Epithelial cell of esophagus (primary cell): ENCODE data around the gene ZC3H12A.
"Not testable (repeated sequence)": the region's sequence is repeated elsewhere in the genome, so short reads cannot be mapped to it uniquely, and the experiment has no call there.

Experiments
- DNase-seq: peaks from one replicate; pipeline ENCODE4 v3.0.0; 2010; ENCODE audit warnings: low read depth
- H3K4me3 ChIP-seq: 2 replicates; pipeline ENCODE4 v1.5.1; 2011; ENCODE audit warnings: mild to moderate bottlenecking, low read length, control low read depth
- TF ChIP-seq, protein P1 (sequence below): IDR thresholded peaks from 2 replicates; pipeline ENCODE4 v1.5.1; 2011; ENCODE audit warnings: low read depth, mild to moderate bottlenecking, low read length, control low read depth, inconsistent platforms; ENCODE audit not compliant: insufficient read depth; ENCODE audit errors: missing control alignments

The ZC3H12A gene

DNA sequence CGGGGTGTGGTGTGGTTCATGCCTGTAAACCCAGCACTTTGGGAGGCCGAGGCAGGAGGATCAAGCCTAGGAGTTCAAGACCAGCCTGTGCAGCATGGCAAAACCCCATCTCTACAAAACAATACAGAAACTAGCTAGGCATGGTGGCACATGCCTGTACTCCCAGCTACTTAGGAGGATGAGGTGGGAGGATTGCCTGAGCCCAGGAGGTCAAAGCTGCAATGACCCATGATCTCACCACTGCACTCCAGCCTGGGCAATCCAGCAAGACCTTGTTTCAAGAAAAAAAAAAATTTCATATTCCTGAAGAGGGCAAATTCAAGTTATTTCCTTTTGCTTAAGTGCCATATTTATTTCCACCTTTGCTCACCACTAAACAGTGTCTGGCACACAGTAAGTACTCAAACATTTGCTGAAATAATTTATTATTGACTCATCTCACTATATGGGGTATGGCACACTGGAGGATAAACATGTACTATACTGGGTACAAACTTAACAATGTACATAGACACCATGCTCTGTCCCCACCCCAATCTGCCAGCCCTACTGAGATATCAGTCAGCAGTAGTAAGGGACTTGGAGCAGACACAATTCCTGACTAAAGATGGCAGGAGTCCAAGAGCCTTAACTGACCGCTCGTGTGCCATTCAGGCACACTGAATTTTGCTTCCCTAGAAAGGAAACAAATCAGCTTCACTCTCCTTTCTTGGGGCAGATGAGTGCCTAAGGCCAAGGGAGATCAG, 24.7 kb downstream of the ZC3H12A start:
- TF ChIP-seq, protein P1, sequence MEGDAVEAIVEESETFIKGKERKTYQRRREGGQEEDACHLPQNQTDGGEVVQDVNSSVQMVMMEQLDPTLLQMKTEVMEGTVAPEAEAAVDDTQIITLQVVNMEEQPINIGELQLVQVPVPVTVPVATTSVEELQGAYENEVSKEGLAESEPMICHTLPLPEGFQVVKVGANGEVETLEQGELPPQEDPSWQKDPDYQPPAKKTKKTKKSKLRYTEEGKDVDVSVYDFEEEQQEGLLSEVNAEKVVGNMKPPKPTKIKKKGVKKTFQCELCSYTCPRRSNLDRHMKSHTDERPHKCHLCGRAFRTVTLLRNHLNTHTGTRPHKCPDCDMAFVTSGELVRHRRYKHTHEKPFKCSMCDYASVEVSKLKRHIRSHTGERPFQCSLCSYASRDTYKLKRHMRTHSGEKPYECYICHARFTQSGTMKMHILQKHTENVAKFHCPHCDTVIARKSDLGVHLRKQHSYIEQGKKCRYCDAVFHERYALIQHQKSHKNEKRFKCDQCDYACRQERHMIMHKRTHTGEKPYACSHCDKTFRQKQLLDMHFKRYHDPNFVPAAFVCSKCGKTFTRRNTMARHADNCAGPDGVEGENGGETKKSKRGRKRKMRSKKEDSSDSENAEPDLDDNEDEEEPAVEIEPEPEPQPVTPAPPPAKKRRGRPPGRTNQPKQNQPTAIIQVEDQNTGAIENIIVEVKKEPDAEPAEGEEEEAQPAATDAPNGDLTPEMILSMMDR: no peak
- peak; percentile 43 for DNase-seq

DNA sequence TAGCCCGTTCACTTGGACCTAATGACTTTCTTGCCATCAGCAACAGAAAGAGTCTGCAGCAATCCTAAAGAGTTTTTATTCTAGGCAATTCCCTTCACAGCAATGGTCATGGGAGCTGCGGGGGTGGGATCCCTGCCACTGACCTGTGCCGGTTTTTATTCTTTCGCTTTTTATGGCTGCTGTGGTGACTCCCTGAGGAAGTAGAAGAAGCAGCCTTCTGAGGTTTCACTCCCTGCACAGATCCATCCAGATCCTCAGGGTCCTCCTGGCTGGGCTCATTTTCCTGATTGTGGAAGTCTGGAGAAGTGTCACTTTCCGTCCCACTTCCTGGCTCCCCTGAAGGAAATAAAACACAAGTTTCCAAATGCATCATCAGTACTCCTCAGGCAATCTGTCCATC, 27.3 kb downstream of the ZC3H12A start:
- DNase-seq: no peak
- TF ChIP-seq, protein P1: no peak
- no peak overlapping the region for H3K4me3 ChIP-seq

More for the DNA sequence above, 24.7 kb downstream of the ZC3H12A start:
- no peak overlapping the region for H3K4me3 ChIP-seq

DNA sequence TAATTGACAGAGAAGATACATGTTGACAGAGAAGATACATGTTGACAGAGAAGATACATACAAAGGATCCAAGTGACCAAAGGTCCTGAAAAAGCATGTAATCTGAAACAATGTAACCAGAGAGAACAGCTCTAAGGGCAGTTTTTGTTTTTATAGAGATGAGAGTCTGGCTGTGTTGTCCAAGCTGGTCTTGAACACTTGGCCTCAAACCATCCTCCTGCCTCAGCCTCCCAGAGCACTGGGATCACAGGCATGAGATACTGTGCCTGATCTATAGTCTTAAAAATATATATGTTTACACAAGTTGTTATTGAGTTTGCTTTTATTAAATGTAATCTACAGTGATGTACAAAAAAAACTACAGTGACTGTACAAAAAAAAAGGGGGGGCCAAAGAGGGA, 27.7 kb downstream of the ZC3H12A start:
- H3K4me3 ChIP-seq: no peak overlapping the region
- no peak for DNase-seq
- TF ChIP-seq, protein P1: no peak

DNA sequence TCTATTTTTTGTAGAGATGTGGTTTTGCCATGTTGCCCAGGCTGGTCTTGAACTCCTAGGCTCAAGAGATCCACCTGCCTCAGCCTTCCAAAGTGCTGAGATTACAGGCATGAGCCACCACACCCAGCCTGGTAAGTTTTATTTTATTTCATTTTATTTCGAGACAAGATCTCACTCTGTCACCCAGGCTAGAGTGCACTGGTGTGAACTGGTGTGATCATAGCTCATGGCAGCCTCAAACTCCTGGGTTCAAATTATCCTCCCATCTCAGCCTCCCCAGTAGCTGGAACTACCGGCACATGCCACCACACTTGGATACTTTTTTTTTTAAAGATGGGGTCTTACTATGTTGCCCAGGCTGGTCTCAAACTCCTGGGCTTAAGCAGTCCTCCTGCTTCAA, 28.4 kb downstream of the ZC3H12A start:
- DNase-seq, H3K4me3 ChIP-seq: not testable (repeated sequence)

DNA sequence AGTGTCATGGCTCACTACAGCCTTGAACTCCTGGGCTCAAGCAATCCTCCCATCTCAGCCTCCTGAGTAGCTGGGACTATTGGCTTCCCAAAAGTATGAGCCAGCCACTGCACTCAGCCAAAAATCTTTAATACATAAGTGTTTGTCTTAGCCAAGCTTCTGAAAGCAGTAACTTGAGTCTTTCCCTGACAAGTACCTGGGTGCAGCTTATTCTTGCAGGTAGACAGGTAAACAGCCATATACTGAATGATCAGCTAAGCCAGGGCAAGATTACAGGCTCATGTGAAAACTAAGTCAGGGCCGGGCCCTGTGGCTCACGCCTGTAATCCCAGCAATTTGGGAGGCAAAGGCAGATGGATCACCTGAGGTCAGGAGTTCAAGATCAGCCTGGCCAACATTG, 32.4 kb downstream of the ZC3H12A start:
- no peak for DNase-seq
- no peak overlapping the region for H3K4me3 ChIP-seq
- TF ChIP-seq, protein P1: no peak

DNA sequence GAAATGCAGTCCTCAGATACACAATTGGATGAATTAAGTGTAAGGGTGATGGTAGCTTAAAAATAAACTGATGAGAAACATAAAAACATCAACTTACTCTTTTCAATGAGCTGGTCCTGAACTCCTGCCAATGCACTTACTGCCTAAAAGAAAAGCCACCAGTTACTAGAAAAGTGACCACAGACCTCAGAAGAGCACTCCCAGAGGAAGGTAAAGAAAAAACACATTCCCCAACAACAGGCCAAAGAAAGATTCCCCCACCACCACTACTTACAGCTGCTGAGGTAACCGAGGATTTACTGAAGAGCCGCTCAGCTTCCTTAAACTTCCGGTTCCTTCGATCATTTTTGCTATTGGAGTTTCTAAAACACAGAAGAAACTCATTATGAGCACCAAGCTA, 34.8 kb downstream of the ZC3H12A start:
- no peak overlapping the region for H3K4me3 ChIP-seq
- TF ChIP-seq, protein P1: peak; percentile 24
- peak; percentile 4 for DNase-seq

DNA sequence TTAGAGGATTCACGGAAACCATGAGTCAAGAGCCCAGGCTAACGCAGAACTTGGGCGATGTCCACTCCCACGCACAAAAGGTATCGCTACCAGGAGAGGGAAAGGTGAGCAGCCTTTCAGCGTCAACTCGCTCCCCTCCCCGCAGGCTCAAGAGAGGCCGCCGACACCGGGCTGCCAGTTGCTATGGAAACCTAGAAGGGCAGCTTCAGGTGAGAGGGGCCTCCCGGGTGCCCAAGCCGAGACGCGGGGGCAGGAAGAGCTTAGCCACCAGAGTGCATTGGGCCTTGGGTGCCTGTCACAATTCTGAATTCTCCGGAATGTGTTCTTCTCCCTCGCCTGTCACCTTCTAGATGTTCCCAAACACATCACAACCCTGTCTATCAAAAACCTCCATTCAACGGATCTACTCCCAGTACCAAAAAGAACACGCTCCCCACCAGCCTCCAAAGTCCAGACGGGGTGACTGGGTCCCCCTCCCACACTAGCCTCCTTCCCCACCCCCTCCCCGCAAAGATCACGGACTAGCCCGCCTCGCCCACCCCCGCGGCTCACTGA, 39.5 kb downstream of the ZC3H12A start:
- DNase-seq: peak; percentile 53
- H3K4me3 ChIP-seq: peak overlapping the region; percentile 77
- TF ChIP-seq, protein P1: no peak
